GM12878 (cell line): ENCODE results near the gene TMEM127. TPM values are rescaled to one million over a fixed set of nuclear protein-coding genes. Genes with fewer than 3 reads are reported as not detected.

Source experiments
- ATF3 ChIP-seq: IDR thresholded peaks from 2 replicates; pipeline ENCODE4 v1.6.1; 2011; ENCODE audit warnings: low read depth, mild to moderate bottlenecking, low read length, moderate library complexity, borderline replicate concordance; ENCODE audit errors: extremely low read depth
- EGR1 ChIP-seq, 2 experiments: IDR thresholded peaks; 1 replicate in 1 of 2; 2 replicates in 1 of 2; pipeline ENCODE4 v1.6.1; 2011 to 2012; ENCODE audit warnings: low read depth in 2 of 2, low read length in 2 of 2, borderline replicate concordance in 1 of 2, mild to moderate bottlenecking in 1 of 2, moderate library complexity in 1 of 2
- ELK1 ChIP-seq: IDR thresholded peaks from 2 replicates; pipeline ENCODE4 v1.6.1; 2012; ENCODE audit warnings: low read depth, low read length, improper control_type of control experiment
- EP300 ChIP-seq, 2 experiments: fragments of 150-350 bp in 1 of 2; IDR thresholded peaks; 2 replicates each; pipeline ENCODE4 v1.6.1; 2011 to 2012; ENCODE audit warnings: low read depth in 2 of 2, low read length in 2 of 2, borderline replicate concordance in 1 of 2, improper control_type of control experiment in 1 of 2, inconsistent platforms in 1 of 2; ENCODE audit not compliant: control insufficient read depth in 1 of 2
- HDAC2 ChIP-seq: fragments of 200-600 bp; sonication (generic); IDR thresholded peaks from 2 replicates; pipeline ENCODE4 v1.6.1; 2017
- HDGF ChIP-seq: fragments of 450-650 bp; IDR thresholded peaks from 2 replicates; pipeline ENCODE4 v1.6.1; 2016; ENCODE audit warnings: antibody characterized with exemption
- IRF3 ChIP-seq: fragments of 450-650 bp; IDR thresholded peaks from 2 replicates; pipeline ENCODE4 v1.6.1; 2014; ENCODE audit warnings: mild to moderate bottlenecking
- KLF5 ChIP-seq: fragments of 450-650 bp; IDR thresholded peaks from 2 replicates; pipeline ENCODE4 v1.6.1; 2014; ENCODE audit warnings: mild to moderate bottlenecking; ENCODE audit not compliant: partially characterized antibody
- MTA2 ChIP-seq: fragments of 450-650 bp; IDR thresholded peaks from 2 replicates; pipeline ENCODE4 v1.6.1; 2016; ENCODE audit warnings: low read depth, mild to moderate bottlenecking, moderate library complexity
- NFIC ChIP-seq: IDR thresholded peaks from 2 replicates; pipeline ENCODE4 v1.6.1; 2012; ENCODE audit warnings: low read depth, mild to moderate bottlenecking, inconsistent platforms, low read length, moderate library complexity
- NKRF ChIP-seq: fragments of 450-650 bp; conservative IDR thresholded peaks from 2 replicates; pipeline ENCODE4 v1.6.1; 2017; ENCODE audit warnings: mild to moderate bottlenecking, moderate library complexity
- POLR2AphosphoS5 ChIP-seq: IDR thresholded peaks from 2 replicates; pipeline ENCODE4 v1.6.1; 2011; ENCODE audit warnings: mild to moderate bottlenecking, low read length, inconsistent platforms
- PRDM15 ChIP-seq: fragments of 450-650 bp; formaldehyde crosslinking; IDR thresholded peaks from 2 replicates; pipeline ENCODE4 v1.4.0; 2020; ENCODE audit warnings: mild to moderate bottlenecking, moderate library complexity
- RBBP5 ChIP-seq: fragments of 200-600 bp; sonication (generic); conservative IDR thresholded peaks from 2 replicates; pipeline ENCODE4 v1.6.1; 2016
- RELB ChIP-seq: fragments of 450-650 bp; IDR thresholded peaks from 2 replicates; pipeline ENCODE4 v1.6.1; 2017; ENCODE audit warnings: low read depth, mild to moderate bottlenecking, moderate library complexity
- TARDBP ChIP-seq: IDR thresholded peaks from 2 replicates; pipeline ENCODE4 v1.6.1; 2016; ENCODE audit warnings: borderline replicate concordance
- TCF12 ChIP-seq: IDR thresholded peaks from 2 replicates; pipeline ENCODE4 v1.6.1; 2011; ENCODE audit warnings: low read depth, mild to moderate bottlenecking, low read length
- polyA plus RNA-seq, 11 experiments: library from polyadenylated mRNA; depleted of rRNA in 4 of 11; unstranded in 6 of 11; stranded (reverse) in 5 of 11; fragments of >200 nt; fragmentation: Nextera tagmentation in 4 of 11; fragmentation: Illumina TruSeq in 1 of 11; extraction: Ambion mirVana in 4 of 11; extraction: Trizol in 1 of 11; gene quantifications; 1 replicate in 1 of 11; 2 replicates in 10 of 11; pipeline versions ENCODE4 v1.2.1 to v1.2.3, GENCODE V29; 2011 to 2016; ENCODE audit warnings: inconsistent platforms in 2 of 11, missing spikeins in 2 of 11, low read depth in 1 of 11
- total RNA-seq, 4 experiments: library from RNA; depleted of rRNA in 3 of 4; stranded (reverse); fragments of >200 nt in 3 of 4; fragmentation: Illumina TruSeq in 1 of 4; extraction: Trizol in 1 of 4; gene quantifications; 2 replicates each; pipeline versions ENCODE4 v1.2.1 to v1.2.3, GENCODE V29; 2013 to 2021

The TMEM127 gene
- total and polyA plus RNA-seq, 10 of the 15 experiments (the other 5 are each of a cell fraction or from before 2014, with no cell fraction given), result 2.6 to 27.2 (median 17.7) TPM

- TF ChIP-seq KLF5 (no peak), NFIC (peak; percentile 51; the same call in 1 of the 2 replicates), HDGF (peak; percentile 61), RBBP5 (no peak), PRDM15 (CRISPR knock-in tag) (no peak), ELK1 (peak; percentile 92), EP300 (IDR thresholded peaks at IDR 0.05; ENCODE audit: borderline replicate concordance in 1 of 2, control insufficient read depth in 1 of 2, low read depth in 2 of 2, low read length in 2 of 2) (0 out of 4 replicates have a peak, but pooled peaks of 1 of the 2 experiments have one; percentile 33), HDAC2 (no peak), TARDBP (0 out of 2 replicates have a peak, but pooled peaks have one; percentile 46), NKRF (peak; percentile 71), IRF3 (peak; percentile 41; the same call in 1 of the 2 replicates), POLR2AphosphoS5 (peak; percentile 90), RELB (peak; percentile 85), MTA2 (peak; percentile 82), EGR1 (IDR thresholded peaks at IDR 0.05; ENCODE audit: borderline replicate concordance in 1 of 2, low read depth in 2 of 2, low read length in 2 of 2) (peak; percentile 63 to 70; a peak in 2 of 3 replicates), ATF3 (no peak), TCF12 (0 out of 2 replicates have a peak, but pooled peaks have one; percentile 52)
These were observed 39.5 kb upstream of the TMEM127 start, which contains the start of gene SNRNP200 (continued) for GRCh38 chr2:96305091-96305978.
